K562 (cell line): ENCODE data around the gene HPD. TPM values are rescaled to one million over a fixed set of nuclear protein-coding genes. Genes with fewer than 3 reads are reported as not detected.

Source experiments
- ATAC-seq: fragments of 200-7000 bp; cut with Tn5 transposase; 3 replicates; pipeline ENCODE4 v1.9.1; 2020; ENCODE audit warnings: moderate library complexity
- BruUV-seq: library from RNA; stranded (reverse); fragments of 400-500 nt; replicated peaks from 2 replicates; lab custom pipeline; 2021; lab: Mats Ljungman, UMichigan
- CTCF ChIA-PET: fragments of 300-600 bp; formaldehyde crosslinking; extraction: SDS; loops from one replicate; lab custom pipeline; 2021; ENCODE audit warnings: low intra/inter-chr PET ratio; lab: Yijun Ruan, JAX
- POLR2A ChIA-PET: fragments of 300-600, 350-650 bp; sonication (Branson Sonifier 250); formaldehyde crosslinking; extraction: SDS; loops from one replicate; lab custom pipeline; 2021; ENCODE audit warnings: antibody characterized with exemption, inconsistent platforms; lab: Yijun Ruan, JAX
- DNase-seq, 4 experiments: peaks; one replicate each; pipeline versions ENCODE4 v3.0.0 to v3.0.0-alpha.2; 2011 to 2018; ENCODE audit warnings: low spot score in 3 of 4, mixed read lengths in 3 of 4; ENCODE audit errors: extremely low read depth in 1 of 4
- FAIRE-seq: peaks from 2 replicates; lab custom pipeline; 2011; peaks lifted over from hg19 to GRCh38; lab: Jason Lieb, UNC
- H2AFZ ChIP-seq: 2 replicates; pipeline ENCODE4 v1.6.0; 2011; ENCODE audit warnings: low read depth, low read length, control low read depth, inconsistent platforms
- H3K27ac ChIP-seq: fragments of 200-600 bp; 3 replicates; pipeline ENCODE4 v1.8.0; 2011; ENCODE audit warnings: low read depth, mild to moderate bottlenecking, control low read depth, inconsistent platforms, low read length, moderate library complexity, mixed read lengths; ENCODE audit errors: extremely low read depth
- H3K27me3 ChIP-seq, 2 experiments: fragments of 300-600 bp in 1 of 2; 2 replicates in 1 of 2; 3 replicates in 1 of 2; pipeline versions ENCODE4 v1.6.0 to v1.8.0; 2011; ENCODE audit warnings: inconsistent platforms in 2 of 2, low read length in 2 of 2, mild to moderate bottlenecking in 1 of 2, mixed read lengths in 1 of 2, moderate library complexity in 1 of 2; ENCODE audit not compliant: control insufficient read depth in 2 of 2, insufficient read depth in 2 of 2
- H3K36me3 ChIP-seq: fragments of 300-600 bp; 3 replicates; pipeline ENCODE4 v1.8.0; 2011; ENCODE audit warnings: mild to moderate bottlenecking, low read length, inconsistent platforms; ENCODE audit not compliant: control insufficient read depth, insufficient read depth
- H3K4me1 ChIP-seq, 2 experiments: fragments of 200-600 bp in 1 of 2; replicated peaks in 1 of 2; 2 replicates in 1 of 2; 3 replicates in 1 of 2; pipeline versions ENCODE4 v1.5.1 to v1.8.0; 2011; ENCODE audit warnings: inconsistent platforms in 2 of 2, low read length in 2 of 2, mild to moderate bottlenecking in 1 of 2, mixed read lengths in 1 of 2, moderate library complexity in 1 of 2; ENCODE audit not compliant: control insufficient read depth in 2 of 2, insufficient read depth in 2 of 2
- H3K4me2 ChIP-seq: 2 replicates; pipeline ENCODE4 v1.6.1; 2011; ENCODE audit warnings: low read length, control low read depth, inconsistent platforms, mixed read lengths; ENCODE audit not compliant: insufficient read depth
- H3K4me3 ChIP-seq: fragments of 200-600 bp; sonication (generic), shearing (Covaris generic); 2 replicates; pipeline ENCODE4 v1.5.1; 2016; ENCODE audit warnings: control low read depth, inconsistent platforms
- H3K79me2 ChIP-seq: fragments of 200-600 bp; 3 replicates; pipeline ENCODE4 v1.8.0; 2011; ENCODE audit warnings: low read length, inconsistent platforms; ENCODE audit not compliant: control insufficient read depth, insufficient read depth
- H3K9ac ChIP-seq, 2 experiments: 2 replicates each; pipeline versions ENCODE4 v1.6.0 to v1.6.1; 2011; ENCODE audit warnings: low read depth in 2 of 2, low read length in 2 of 2, control low read depth in 1 of 2, inconsistent platforms in 1 of 2, mild to moderate bottlenecking in 1 of 2, mixed read lengths in 1 of 2; ENCODE audit not compliant: insufficient read depth in 1 of 2
- H3K9me1 ChIP-seq: one replicate; pipeline ENCODE4 v1.6.0; 2011; ENCODE audit warnings: inconsistent platforms, mild to moderate bottlenecking, low read length, moderate library complexity; ENCODE audit not compliant: control insufficient read depth, insufficient read depth
- H3K9me3 ChIP-seq: replicated peaks from 2 replicates; pipeline ENCODE4 v1.5.1; 2011; ENCODE audit warnings: low read depth, low read length, inconsistent platforms; ENCODE audit not compliant: control insufficient read depth, insufficient read depth
- H4K20me1 ChIP-seq: replicated peaks from 2 replicates; pipeline ENCODE4 v1.6.1; 2011; ENCODE audit warnings: low read length, inconsistent platforms, mixed read lengths; ENCODE audit not compliant: control insufficient read depth, insufficient read depth
- CTCF ChIP-seq, 3 experiments: IDR thresholded peaks in 2 of 3; conservative IDR thresholded peaks in 1 of 3; 2 replicates each; pipeline ENCODE4 v1.5.1; 2011 to 2012; ENCODE audit warnings: low read length in 3 of 3, mild to moderate bottlenecking in 3 of 3, control low read depth in 2 of 3, improper control_type of control experiment in 1 of 3, inconsistent platforms in 1 of 3, low read depth in 1 of 3, mixed read lengths in 1 of 3, moderate library complexity in 1 of 3; ENCODE audit not compliant: insufficient read depth in 2 of 3
- ETV6 ChIP-seq, 3 experiments: fragments of 150-350 bp in 1 of 3; sonication (generic) in 1 of 3; formaldehyde crosslinking in 1 of 3; IDR thresholded peaks; 2 replicates each; pipeline versions ENCODE4 v1.6.1 to v1.8.0; 2014 to 2022; ENCODE audit warnings: borderline replicate concordance in 2 of 3, low read depth in 2 of 3, antibody characterized with exemption in 1 of 3, low read length in 1 of 3, mild to moderate bottlenecking in 1 of 3, missing genetic modification reagents in 1 of 3
- FOS ChIP-seq: IDR thresholded peaks from 3 replicates; pipeline ENCODE4 v1.6.1; 2011; ENCODE audit not compliant: insufficient read length; ENCODE audit errors: extremely low read depth
- HMG20B ChIP-seq: fragments of 250-450 bp; sonication (Bioruptor Pico); IDR thresholded peaks from 2 replicates; pipeline ENCODE4 v1.5.0; 2021; ENCODE audit warnings: mild to moderate bottlenecking
- HNRNPLL ChIP-seq: fragments of 200-400 bp; formaldehyde crosslinking; IDR thresholded peaks from 2 replicates; pipeline ENCODE4 v1.6.1; 2017; ENCODE audit warnings: low read length, low read depth, mild to moderate bottlenecking; ENCODE audit not compliant: poor library complexity, severe bottlenecking
- POLR2AphosphoS2 ChIP-seq: IDR thresholded peaks from 2 replicates; pipeline ENCODE4 v1.6.1; 2012; ENCODE audit warnings: low read length, improper control_type of control experiment
- TAF7 ChIP-seq: fragments of 450-650 bp; IDR thresholded peaks from 2 replicates; pipeline ENCODE4 v1.6.1; 2016; ENCODE audit warnings: missing genetic modification characterization, missing compliant biosample characterization
- ZNF232 ChIP-seq: sonication (generic); formaldehyde crosslinking; IDR thresholded peaks from 2 replicates; pipeline ENCODE4 v1.8.0; 2022; ENCODE audit warnings: mild to moderate bottlenecking, missing genetic modification reagents
- ZNF589 ChIP-seq: fragments of 200-800 bp; sonication (Bioruptor generic); IDR thresholded peaks from 2 replicates; pipeline ENCODE4 v1.6.1; 2016; ENCODE audit warnings: low read depth, missing genetic modification characterization, missing compliant biosample characterization
- ZSCAN29 ChIP-seq: fragments of 450-650 bp; IDR thresholded peaks from 2 replicates; pipeline ENCODE4 v1.6.1; 2017
- WGBS: fragments of 100-300 bp; shearing (Covaris generic); methylation state at CpG from one replicate; pipeline ENCODE4 v1.1.6; 2016; ENCODE audit warnings: low coverage, mixed read lengths; ENCODE audit not compliant: insufficient coverage; ENCODE audit errors: missing lambda C conversion rate; 5-methylcytosine and 5-hydroxymethylcytosine counted together
- in situ Hi-C: fragments of 300-500 bp; cut with MboI; formaldehyde crosslinking; loops from 4 replicates; pipeline ENCODE4 v1.15.0; 2018; ENCODE audit warnings: inconsistent platforms, mixed read lengths
- intact Hi-C: fragments of 100-400 bp; cut with micrococcal nuclease; formaldehyde crosslinking; loops from 2 replicates; pipeline ENCODE4 v1.14.2; 2022
- polyA plus RNA-seq, 8 experiments: library from polyadenylated mRNA; depleted of rRNA in 4 of 8; stranded (reverse) in 5 of 8; unstranded in 3 of 8; fragments of >200 nt; fragmentation: Nextera tagmentation in 2 of 8; fragmentation: Illumina TruSeq in 1 of 8; extraction: Ambion mirVana in 2 of 8; extraction: Trizol in 1 of 8; gene quantifications; 2 replicates each; pipeline versions ENCODE4 v1.2.1 to v1.2.3, GENCODE V29; 2011 to 2014; ENCODE audit warnings: inconsistent platforms in 1 of 8, missing spikeins in 1 of 8
- total RNA-seq, 7 experiments: library from RNA; depleted of rRNA in 6 of 7; stranded (reverse); fragments of >200 nt in 6 of 7; fragmentation: Illumina TruSeq in 2 of 7; extraction: Trizol in 2 of 7; gene quantifications; 2 replicates each; pipeline versions ENCODE4 v1.2.1 to v1.2.3, GENCODE V29; 2011 to 2021; ENCODE audit warnings: low replicate concordance in 1 of 7
- TF ChIP-seq, protein P1 (sequence below), 2 experiments: fragments of 450-650 bp; IDR thresholded peaks; 2 replicates each; pipeline ENCODE4 v1.6.1; 2016
- TF ChIP-seq, protein P2 (sequence below): fragments of 450-650 bp; formaldehyde crosslinking; IDR thresholded peaks from 2 replicates; pipeline ENCODE4 v1.4.0; 2020; ENCODE audit warnings: mild to moderate bottlenecking, moderate library complexity
- TF ChIP-seq, protein P3 (sequence below): fragments of 250-450 bp; sonication (Bioruptor Pico); IDR thresholded peaks from 2 replicates; pipeline ENCODE4 v1.8.0; 2021; ENCODE audit warnings: mild to moderate bottlenecking, moderate library complexity
- TF ChIP-seq, protein P4 (sequence below): sonication (generic); formaldehyde crosslinking; IDR thresholded peaks from 2 replicates; pipeline ENCODE4 v1.8.0; 2022; ENCODE audit warnings: mild to moderate bottlenecking, missing genetic modification reagents, borderline replicate concordance

The HPD gene
- total and polyA plus RNA-seq, 9 of the 15 experiments (the other 6 are each of a cell fraction or from before 2014, with no cell fraction given) = 0.06 to 0.29 (median 0.07) TPM; not detected in 4

DNA sequence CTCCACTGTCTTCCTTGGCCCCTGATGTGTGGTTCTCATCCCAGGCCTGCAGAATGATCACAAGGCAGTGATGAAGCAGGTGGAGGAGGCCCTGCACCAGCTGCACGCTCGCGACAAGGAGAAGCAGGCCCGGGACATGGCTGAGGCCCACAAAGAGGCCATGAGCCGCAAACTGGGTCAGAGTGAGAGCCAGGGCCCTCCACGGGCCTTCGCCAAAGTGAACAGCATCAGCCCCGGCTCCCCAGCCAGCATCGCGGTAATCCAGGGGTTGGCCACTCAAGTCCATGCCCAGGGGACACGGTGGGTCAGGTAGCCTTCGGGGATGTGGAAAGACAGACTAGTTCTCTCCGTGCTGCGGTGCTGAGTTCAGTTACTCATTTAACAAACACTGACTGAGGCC, 40.9 kb upstream of the HPD start:
- Histone ChIP-seq H3K4me2 (no peak overlapping the region), H3K4me3 (no peak overlapping the region), H3K9me1 (peaks cover 2% of the 10 kb centered on the region), H3K9ac (peak overlapping the region in 1 of 2 experiments; percentile 76; a peak in 2 of 4 replicates), H3K9me3 (no peaks in the 10 kb centered on the region), H3K27ac (peak overlapping the region; percentile 23; the same call in 1 of the 3 replicates), H2AFZ (no peak overlapping the region), H3K4me1 (peaks cover 0 to 3% of the 10 kb centered on the region in 2 experiments; a peak in 3 of 5 replicates), H4K20me1 (no peaks in the 10 kb centered on the region), H3K27me3 (no peaks in the 10 kb centered on the region), H3K36me3 (peaks cover 79% of the 10 kb centered on the region), H3K79me2 (peaks cover 12% of the 10 kb centered on the region)
- FAIRE-seq (no peak), DNase-seq (no peak), ATAC-seq (no peak)
- WGBS = 98% methylated on average over 10 of the region's 14 CpGs
- ChIA-PET POLR2A (interaction anchor here (0.5 kb wide), 1 partner anchor 105 kb away, joined by 4 read pairs; no protein-coding TSS in a partner anchor), CTCF (no interaction called here)
- no TSS peak for BruUV-seq
- intact Hi-C loops = no loop called here
- in situ Hi-C loops = no loop called here
- TF ChIP-seq ZSCAN29 (no peak), POLR2AphosphoS2 (no peak), FOS (no peak), ETV6 (IDR thresholded peaks at IDR 0.05; ENCODE audit: borderline replicate concordance in 1 of 2, low read depth in 2 of 2, low read length in 1 of 2) (no peak), ETV6 (CRISPR knock-in tag; IDR thresholded peaks at IDR 0.05; ENCODE audit: borderline replicate concordance) (no peak), HMG20B (CRISPR knock-in tag) (no peak), TAF7 (tag) (no peak), ZNF232 (CRISPR knock-in tag) (no peak), HNRNPLL (no peak), CTCF (IDR thresholded peaks at IDR 0.05 in 2 of 3, conservative IDR thresholded peaks at IDR 0.05 in 1 of 3; ENCODE audit: insufficient read depth in 2 of 3, low read depth in 1 of 3, low read length in 3 of 3) (no peak), ZNF589 (no peak)
- TF ChIP-seq, protein P1, sequence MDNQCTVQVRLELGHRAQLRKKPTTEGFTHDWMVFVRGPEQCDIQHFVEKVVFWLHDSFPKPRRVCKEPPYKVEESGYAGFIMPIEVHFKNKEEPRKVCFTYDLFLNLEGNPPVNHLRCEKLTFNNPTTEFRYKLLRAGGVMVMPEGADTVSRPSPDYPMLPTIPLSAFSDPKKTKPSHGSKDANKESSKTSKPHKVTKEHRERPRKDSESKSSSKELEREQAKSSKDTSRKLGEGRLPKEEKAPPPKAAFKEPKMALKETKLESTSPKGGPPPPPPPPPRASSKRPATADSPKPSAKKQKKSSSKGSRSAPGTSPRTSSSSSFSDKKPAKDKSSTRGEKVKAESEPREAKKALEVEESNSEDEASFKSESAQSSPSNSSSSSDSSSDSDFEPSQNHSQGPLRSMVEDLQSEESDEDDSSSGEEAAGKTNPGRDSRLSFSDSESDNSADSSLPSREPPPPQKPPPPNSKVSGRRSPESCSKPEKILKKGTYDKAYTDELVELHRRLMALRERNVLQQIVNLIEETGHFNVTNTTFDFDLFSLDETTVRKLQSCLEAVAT (IDR thresholded peaks at IDR 0.05) = no peak
- TF ChIP-seq, protein P2, sequence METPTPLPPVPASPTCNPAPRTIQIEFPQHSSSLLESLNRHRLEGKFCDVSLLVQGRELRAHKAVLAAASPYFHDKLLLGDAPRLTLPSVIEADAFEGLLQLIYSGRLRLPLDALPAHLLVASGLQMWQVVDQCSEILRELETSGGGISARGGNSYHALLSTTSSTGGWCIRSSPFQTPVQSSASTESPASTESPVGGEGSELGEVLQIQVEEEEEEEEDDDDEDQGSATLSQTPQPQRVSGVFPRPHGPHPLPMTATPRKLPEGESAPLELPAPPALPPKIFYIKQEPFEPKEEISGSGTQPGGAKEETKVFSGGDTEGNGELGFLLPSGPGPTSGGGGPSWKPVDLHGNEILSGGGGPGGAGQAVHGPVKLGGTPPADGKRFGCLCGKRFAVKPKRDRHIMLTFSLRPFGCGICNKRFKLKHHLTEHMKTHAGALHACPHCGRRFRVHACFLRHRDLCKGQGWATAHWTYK (CRISPR knock-in tag) = no peak
- TF ChIP-seq, protein P3, sequence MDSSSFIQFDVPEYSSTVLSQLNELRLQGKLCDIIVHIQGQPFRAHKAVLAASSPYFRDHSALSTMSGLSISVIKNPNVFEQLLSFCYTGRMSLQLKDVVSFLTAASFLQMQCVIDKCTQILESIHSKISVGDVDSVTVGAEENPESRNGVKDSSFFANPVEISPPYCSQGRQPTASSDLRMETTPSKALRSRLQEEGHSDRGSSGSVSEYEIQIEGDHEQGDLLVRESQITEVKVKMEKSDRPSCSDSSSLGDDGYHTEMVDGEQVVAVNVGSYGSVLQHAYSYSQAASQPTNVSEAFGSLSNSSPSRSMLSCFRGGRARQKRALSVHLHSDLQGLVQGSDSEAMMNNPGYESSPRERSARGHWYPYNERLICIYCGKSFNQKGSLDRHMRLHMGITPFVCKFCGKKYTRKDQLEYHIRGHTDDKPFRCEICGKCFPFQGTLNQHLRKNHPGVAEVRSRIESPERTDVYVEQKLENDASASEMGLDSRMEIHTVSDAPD = no peak
- TF ChIP-seq, protein P4, sequence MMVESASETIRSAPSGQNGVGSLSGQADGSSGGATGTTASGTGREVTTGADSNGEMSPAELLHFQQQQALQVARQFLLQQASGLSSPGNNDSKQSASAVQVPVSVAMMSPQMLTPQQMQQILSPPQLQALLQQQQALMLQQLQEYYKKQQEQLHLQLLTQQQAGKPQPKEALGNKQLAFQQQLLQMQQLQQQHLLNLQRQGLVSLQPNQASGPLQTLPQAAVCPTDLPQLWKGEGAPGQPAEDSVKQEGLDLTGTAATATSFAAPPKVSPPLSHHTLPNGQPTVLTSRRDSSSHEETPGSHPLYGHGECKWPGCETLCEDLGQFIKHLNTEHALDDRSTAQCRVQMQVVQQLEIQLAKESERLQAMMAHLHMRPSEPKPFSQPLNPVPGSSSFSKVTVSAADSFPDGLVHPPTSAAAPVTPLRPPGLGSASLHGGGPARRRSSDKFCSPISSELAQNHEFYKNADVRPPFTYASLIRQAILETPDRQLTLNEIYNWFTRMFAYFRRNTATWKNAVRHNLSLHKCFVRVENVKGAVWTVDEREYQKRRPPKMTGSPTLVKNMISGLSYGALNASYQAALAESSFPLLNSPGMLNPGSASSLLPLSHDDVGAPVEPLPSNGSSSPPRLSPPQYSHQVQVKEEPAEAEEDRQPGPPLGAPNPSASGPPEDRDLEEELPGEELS (CRISPR knock-in tag) = no peak
